ENCODE results near the gene ZCCHC18. TPM values are rescaled to one million over a fixed set of nuclear protein-coding genes. Genes with fewer than 3 reads are reported as not detected.
A peak's percentile ranks its signal among the peaks of the same experiment; 100 is the strongest.

The ZCCHC18 gene
- total RNA-seq, 1 donor from 2014 or later = 0.49 TPM

DNA sequence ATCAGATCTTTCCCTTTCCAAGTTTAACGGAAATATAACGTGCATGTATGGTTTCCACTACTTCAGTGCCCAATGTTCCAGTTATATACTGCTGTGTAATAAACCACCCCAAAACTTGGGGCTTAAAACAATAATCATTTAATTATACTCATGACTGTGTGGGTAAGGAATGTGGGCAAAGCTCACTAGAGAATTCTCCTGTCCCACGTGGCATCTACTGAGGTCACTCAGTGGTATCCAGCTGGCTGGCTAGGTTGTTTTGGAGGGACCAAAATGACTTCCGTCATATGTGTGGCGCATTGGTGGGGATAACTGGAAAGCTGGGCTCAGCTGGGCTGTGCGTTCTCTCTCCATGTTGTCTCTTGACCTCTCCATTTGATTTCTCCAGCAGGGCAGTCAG lies 18.5 kb downstream of the ZCCHC18 start:
- no peak for DNase-seq (ENCODE audit: low spot score)

DNA sequence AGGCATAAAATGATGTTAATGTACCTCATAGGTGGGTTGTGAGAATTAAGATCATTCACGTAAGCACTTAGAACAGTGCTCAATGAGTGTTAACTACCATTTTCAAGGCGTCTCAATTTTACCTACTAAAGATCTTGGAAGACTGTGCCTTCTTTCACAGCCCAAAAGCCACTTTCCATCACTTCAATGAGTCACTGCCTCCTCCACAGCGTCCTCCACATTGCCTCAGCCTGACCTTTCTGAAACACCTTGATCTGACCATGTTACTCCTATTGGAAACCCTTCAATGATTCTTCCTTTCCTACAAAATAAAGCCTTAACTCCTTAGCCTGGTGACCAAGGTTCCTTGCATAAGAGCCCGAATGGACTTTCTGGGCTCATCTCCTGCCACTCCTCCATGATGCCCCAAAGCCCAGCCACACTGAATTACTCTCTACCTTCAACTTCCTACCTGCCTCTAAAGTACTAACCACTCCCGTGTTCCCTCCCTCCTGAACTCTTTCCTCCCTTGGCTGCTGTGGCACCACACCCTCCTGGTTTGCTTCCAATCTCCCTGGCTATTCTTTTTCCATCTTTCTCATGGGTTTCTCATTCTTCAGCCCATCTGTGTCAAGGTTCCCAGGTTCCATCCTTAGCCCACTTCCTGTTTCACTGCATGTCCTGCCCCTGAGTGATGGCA lies 22.4 kb downstream of the ZCCHC18 start:
- no peak for DNase-seq (ENCODE audit: low spot score)

DNA sequence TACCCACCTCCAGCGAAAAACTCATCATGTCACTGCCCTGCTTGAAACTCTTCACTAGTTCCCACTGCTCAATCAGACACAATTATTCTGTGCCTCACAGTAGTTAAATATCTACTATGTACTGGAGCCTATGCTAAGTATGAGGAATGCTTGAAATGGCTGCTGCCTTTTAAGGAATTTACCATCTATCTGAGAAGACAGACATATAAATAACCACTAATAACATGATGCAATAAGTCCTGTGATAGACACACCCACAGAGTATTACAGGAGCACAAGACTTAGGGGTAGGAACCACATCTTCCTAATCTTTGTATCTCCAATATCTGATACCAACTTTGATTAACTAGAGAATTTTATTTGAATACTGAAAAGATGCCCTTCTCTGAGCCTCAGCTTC lies 23.4 kb downstream of the ZCCHC18 start:
- DNase-seq (ENCODE audit: low spot score) = no peak

DNA sequence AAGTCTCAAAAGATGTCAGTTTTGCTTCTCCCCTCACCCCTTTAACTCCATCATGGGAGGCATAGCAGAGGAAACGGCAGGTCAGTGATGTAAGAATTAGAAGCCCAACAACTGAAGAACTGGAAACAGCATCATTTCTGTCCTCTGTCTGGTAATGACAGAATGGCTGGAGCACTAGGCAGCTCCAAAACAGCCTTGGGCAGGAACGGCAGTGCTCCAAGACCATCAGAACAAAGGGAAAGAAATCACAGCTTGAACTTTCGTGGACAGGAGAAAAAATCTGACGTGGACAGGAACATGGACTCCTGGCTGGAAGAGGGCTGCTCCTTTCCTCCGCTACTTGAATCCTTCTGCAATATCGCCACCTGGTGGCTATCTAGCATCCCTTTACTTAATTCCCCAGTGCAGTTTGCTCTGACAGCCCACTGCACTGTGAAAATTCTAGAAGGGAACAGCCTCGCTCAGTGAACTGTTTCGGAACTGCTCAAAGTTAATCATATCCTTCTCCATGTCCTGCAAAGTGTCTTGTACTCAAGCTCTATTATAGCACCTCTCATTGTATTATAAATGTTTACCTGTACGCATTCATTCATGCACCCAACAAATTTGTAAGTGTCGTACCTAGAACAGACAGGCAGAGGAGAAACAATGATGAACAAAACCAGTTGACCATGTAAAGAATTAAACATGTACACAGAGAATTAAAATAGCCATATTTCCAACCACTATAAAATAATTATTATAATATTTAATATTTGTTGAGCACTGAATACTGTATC lies 24.1 kb downstream of the ZCCHC18 start:
- DNase-seq (ENCODE audit: low spot score) = peak; percentile 73

DNA sequence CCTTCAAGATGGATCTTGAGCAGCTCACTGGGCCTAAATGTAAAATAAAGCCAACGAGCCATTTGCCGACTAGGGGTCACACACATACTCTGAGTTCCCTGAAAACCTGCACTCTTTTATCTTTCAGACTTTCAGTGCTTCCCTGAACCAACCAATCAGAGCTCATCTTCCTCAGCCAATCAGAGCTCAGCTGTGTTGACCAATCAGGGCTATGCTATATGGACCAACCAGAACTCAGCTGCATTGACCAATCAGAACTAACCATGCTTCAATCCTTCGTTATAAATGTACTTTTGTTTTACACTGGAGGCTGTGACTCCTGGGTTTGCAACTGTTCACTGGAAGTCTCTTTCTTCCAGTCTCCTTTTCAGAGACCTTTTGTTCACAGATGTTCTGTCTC lies 25.2 kb downstream of the ZCCHC18 start:
- no peak for DNase-seq (ENCODE audit: low spot score)

DNA sequence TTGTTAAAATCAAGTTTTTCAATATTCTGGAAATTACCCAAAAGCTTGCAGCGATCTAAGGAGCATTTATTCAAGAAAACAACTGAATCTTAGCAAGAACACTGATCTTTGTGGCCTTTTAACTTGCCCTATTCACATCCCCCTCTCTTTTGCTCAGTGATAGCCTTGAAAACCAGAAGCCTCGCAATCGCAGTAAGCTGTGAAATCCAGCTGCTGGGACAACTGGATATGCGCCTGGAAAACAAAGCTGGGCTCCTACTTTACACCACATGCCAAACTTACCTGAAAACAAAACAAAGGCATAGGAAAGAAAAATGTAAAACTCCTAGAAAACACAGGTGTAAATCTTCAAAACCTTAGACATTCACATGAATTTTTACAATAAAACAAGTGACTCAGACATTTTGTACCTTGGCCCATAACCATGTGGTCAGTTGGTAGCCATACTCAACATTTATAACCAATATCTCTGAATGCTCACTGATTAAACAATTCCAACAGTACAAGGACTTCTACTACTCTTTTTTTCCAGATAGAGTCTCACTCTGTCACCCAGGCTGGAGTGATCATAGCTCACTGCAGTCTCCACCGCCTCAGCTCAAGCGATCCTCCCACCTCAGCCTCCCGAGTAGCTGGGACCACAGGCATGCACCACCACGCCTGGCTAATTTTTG lies 28.9 kb downstream of the ZCCHC18 start:
- DNase-seq (ENCODE audit: low spot score) = no peak

DNA sequence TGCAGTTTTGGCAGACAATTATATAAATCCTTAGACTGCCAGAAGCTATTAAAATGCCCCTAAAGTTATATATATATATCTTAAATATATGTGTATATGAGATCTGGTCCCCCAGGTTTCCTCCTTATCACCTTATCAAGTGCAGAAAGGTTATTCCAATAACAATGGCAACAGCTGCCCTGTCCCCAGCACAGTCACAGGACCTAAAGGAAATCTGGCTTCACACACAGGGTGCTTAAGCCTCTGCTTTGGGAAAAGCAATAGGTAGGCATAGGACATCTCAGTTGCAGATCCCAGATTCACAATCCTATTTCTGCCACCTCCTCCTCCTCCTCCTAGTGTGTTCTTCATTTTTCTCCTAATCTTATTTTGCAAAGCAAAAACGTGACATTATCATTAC lies 38.7 kb downstream of the ZCCHC18 start:
- DNase-seq (ENCODE audit: low spot score) = no peak

DNA sequence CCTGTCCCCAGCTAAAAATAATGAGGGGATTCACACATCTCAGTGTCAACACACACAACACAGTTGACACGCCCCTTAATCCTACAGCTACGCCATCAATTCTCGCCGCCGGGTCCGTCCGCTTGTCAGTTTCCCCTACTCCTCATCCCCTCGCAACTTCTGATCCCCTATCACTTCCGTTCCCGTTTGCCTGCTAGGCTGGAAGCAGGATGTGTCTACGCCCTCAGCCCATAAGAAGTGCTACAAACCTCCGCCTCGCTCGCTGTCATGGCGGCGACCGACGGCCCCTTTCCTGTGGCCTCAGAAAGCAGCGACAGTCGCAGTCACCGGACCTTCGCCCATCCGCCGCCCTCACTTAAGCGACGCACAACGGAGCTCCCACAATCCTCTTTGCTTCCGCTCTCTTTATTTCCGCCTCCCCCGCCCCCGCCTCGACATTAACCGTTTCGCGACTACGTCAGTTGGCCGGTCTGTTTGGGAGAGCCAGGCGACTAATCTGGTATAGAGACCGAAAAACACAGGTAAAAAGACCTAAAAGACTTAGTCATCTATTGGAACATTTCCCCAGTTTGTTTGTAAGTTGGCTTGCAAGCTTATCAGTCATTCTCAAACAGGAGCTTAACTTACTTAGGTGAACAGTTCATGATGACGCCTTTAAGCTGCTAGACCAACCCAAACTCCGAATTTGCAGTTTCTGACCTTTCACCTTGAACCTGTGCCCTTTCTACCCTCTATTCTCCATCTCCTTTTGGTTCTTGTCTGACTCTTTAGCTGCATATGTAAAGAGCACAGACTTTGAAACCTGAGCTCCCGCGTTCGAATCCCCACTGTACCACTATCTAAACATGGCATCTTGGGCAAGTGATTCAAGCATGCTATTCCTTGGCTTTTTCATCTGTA lies 44.6 kb downstream of the ZCCHC18 start, which contains the start of gene SLC25A53:
Gene SLC25A53, minus strand, starts transcription at position 380 of the 900 bp plus-strand sequence. CDS start 51,752 bp downstream, outside the sequence.
- peak; percentile 81 for DNase-seq (ENCODE audit: low spot score)

Other genes starting within 250 kb of the ZCCHC18 start
- gene TMSB15B, start 149.9 kb upstream of the ZCCHC18 start, total RNA-seq = 6.1 TPM
- gene H2BW1, start 98.8 kb upstream of the ZCCHC18 start, total RNA-seq = not detected
- gene H2BW2, start 72.6 kb upstream of the ZCCHC18 start, total RNA-seq = 0.26 TPM
- gene TMSB15C, start 36.3 kb upstream of the ZCCHC18 start, total RNA-seq = 1.4 TPM
- gene SLC25A53, start 44.5 kb downstream of the ZCCHC18 start, total RNA-seq = 14.9 TPM
- 23.5 TPM for gene FAM199X, start 53.9 kb downstream of the ZCCHC18 start, total RNA-seq
- not detected for gene ESX1, start 142.4 kb downstream of the ZCCHC18 start, total RNA-seq

All from ureter (tissue), 1 donor.